IPS-18c (cell line): ENCODE measurements around the gene UIMC1.
"Not testable (repeated sequence)": the region's sequence is repeated elsewhere in the genome, so short reads cannot be mapped to it uniquely, and the experiment has no call there.

Experiments
- H3K4me3 ChIP-seq: 2 replicates; pipeline ENCODE4 v1.7.0; 2013; ENCODE audit warnings: low read depth, mild to moderate bottlenecking, low read length, moderate library complexity; ENCODE audit not compliant: insufficient read depth
- H3K9me3 ChIP-seq: one replicate; pipeline ENCODE4 v1.6.1; 2013; ENCODE audit warnings: mild to moderate bottlenecking, low read length, moderate library complexity; ENCODE audit not compliant: control insufficient read depth, insufficient read depth

Gene UIMC1

GRCh38 chr5:177022386-177023302 lies 16.1 kb upstream of the UIMC1 start, which contains the start of gene ZNF346:
TSS of gene ZNF346 (plus strand) at chr5:177022696. CDS start at chr5:177022739, 43 bp downstream.
- Histone ChIP-seq H3K4me3 (peak within 1 kb of the TSS; percentile 88), H3K9me3 (peaks cover 8% of the 10 kb centered on the region)

- peaks cover 8% of the 10 kb centered on the region for H3K9me3 ChIP-seq
- no peak overlapping the region for H3K4me3 ChIP-seq
These were observed 13.5 kb upstream of the UIMC1 start for GRCh38 chr5:177020033-177020432.

- H3K9me3 ChIP-seq, result peaks cover 8% of the 10 kb centered on the region
- no peak overlapping the region for H3K4me3 ChIP-seq
These were observed 11.8 kb upstream of the UIMC1 start for GRCh38 chr5:177018341-177018740.

GRCh38 chr5:177015156-177015555 lies 8.6 kb upstream of the UIMC1 start:
- no peaks in the 10 kb centered on the region for H3K9me3 ChIP-seq
- H3K4me3 ChIP-seq, result no peak overlapping the region

GRCh38 chr5:177010153-177010552 lies 3.6 kb upstream of the UIMC1 start:
- H3K4me3 ChIP-seq, result no peak overlapping the region
- H3K9me3 ChIP-seq, result no peaks in the 10 kb centered on the region

GRCh38 chr5:177008716-177009115 lies 2.1 kb upstream of the UIMC1 start:
- H3K4me3 ChIP-seq, result no peak overlapping the region
- no peaks in the 10 kb centered on the region for H3K9me3 ChIP-seq

GRCh38 chr5:177005619-177006264 lies 837 bp downstream of the UIMC1 start:
- Histone ChIP-seq H3K9me3 (no peaks in the 10 kb centered on the region), H3K4me3 (peak overlapping the region; percentile 94)

GRCh38 chr5:177004961-177005360 lies 1.6 kb downstream of the UIMC1 start:
- Histone ChIP-seq H3K9me3 (no peaks in the 10 kb centered on the region), H3K4me3 (peak overlapping the region; percentile 94; the same call in 1 of the 2 replicates)

- H3K4me3 ChIP-seq, result no peak overlapping the region
- no peaks in the 10 kb centered on the region for H3K9me3 ChIP-seq
These were observed 2.9 kb downstream of the UIMC1 start for GRCh38 chr5:177003649-177004048.

- H3K4me3 ChIP-seq, H3K9me3 ChIP-seq: not testable (repeated sequence)
These were observed 7.1 kb downstream of the UIMC1 start for GRCh38 chr5:176999526-176999925.

GRCh38 chr5:176998828-176999227 lies 7.8 kb downstream of the UIMC1 start:
- no peak overlapping the region for H3K4me3 ChIP-seq
- peaks cover 2% of the 10 kb centered on the region for H3K9me3 ChIP-seq

- Histone ChIP-seq H3K4me3 (no peak overlapping the region), H3K9me3 (peaks cover 2% of the 10 kb centered on the region)
These were observed 9.8 kb downstream of the UIMC1 start for GRCh38 chr5:176996780-176997179.

- peaks cover 2% of the 10 kb centered on the region for H3K9me3 ChIP-seq
- no peak overlapping the region for H3K4me3 ChIP-seq
These were observed 10.4 kb downstream of the UIMC1 start for GRCh38 chr5:176995896-176996767.

GRCh38 chr5:176995122-176995490 lies 11.5 kb downstream of the UIMC1 start:
- H3K4me3 ChIP-seq, result no peak overlapping the region

GRCh38 chr5:176994460-176995121 lies 12.0 kb downstream of the UIMC1 start:
- Histone ChIP-seq H3K4me3 (no peak overlapping the region), H3K9me3 (peaks cover 2% of the 10 kb centered on the region)

More at GRCh38 chr5:176995122-176995490, 11.5 kb downstream of the UIMC1 start:
- peaks cover 2% of the 10 kb centered on the region for H3K9me3 ChIP-seq

GRCh38 chr5:176993081-176993480 lies 13.5 kb downstream of the UIMC1 start:
- not testable (repeated sequence) for H3K4me3 ChIP-seq, H3K9me3 ChIP-seq

GRCh38 chr5:176987583-176987982 lies 19.0 kb downstream of the UIMC1 start:
- Histone ChIP-seq H3K9me3 (peaks cover 5% of the 10 kb centered on the region), H3K4me3 (no peak overlapping the region)
